Iris pigment epithelial cell (primary cell): Measurements from ENCODE around the gene COL8A1.
"Not testable (repeated sequence)": the region's sequence is repeated elsewhere in the genome, so short reads cannot be mapped to it uniquely, and the experiment has no call there.

ENCODE experiments used
- DNase-seq: peaks from one replicate; pipeline ENCODE4 v3.0.0-alpha.2; 2011; ENCODE audit warnings: low read depth

COL8A1 gene

DNA sequence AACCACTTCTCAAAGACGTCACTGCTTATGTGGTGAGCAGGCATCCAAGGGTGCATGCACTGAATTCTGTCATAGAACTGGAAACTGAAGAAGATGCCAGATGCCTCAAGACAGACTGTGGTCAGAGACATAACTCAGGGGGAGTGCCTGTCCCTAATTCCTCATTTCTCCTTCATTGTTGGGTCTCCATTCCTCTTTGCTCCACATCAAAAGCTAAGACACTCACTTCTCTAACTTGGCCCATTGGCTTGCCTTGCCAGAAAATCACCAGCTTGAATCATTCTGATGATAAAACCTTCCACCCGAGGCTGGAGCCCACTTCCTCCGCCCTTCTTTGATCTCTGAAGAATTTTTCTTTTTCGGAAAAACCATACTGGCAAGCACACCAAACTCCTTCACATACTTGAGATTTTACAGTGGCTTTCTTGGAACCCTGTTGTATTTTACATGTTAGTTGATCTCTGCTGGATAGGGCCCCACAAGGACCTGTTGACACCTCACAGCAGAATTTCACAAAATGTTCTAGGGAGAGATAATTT lies 69.9 kb downstream of the COL8A1 start:
- peak; percentile 57 for DNase-seq

DNA sequence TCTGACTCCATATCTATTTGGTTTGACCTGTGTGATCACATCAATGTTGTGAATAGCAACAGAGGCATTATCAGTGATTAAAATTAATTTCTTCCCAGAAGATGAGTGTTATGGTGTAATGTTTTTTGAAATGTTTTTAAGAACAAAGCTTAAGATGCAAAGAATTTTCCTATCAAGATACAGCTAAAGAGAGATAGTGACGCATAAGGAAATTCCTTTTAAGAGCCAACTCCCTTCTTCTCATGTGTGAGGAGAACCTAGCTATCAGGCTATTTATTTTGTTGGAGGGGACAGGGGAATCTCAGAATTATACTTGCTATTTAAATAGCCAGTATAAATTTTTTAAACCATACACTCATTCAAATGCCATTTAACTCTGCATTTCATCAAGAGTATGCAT lies 71.3 kb downstream of the COL8A1 start:
- no peak for DNase-seq

DNA sequence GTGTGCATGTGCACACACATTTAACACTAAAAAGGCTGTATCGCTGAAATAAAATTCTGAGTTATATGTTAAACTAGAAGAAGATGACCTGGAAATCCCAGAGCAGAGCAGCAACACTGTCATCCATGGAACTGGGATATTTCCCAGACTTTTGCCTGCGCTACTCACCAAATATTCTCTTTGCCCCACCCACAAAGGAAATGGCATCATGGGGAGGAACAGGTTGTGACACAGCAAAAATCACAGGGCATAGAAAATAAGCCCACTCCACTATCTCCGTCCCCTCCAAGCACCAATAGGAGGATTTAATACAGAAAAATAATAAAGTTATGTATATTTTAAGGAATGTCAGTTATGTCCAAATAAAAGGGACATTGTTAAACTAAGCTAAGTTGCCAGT lies 71.7 kb downstream of the COL8A1 start:
- DNase-seq = no peak

DNA sequence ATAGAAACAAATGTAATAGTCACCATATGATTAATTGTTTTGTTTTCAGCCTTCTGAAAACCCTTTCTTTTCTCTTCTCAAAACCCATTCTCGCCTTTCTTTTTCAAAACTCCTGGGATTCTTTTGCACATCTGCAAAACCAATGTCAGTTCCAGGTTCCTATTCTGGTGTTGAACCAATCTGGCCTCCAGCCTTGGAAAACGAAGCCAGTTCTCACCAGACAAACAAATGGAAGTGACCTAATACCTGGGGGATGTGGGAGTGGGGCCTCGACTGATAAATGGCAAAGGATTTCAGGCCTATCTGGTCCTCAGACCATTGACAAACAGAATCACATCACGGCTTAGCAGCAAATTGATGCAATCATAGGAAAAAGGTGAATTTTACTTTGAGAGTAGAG lies 73.0 kb downstream of the COL8A1 start:
- no peak for DNase-seq

DNA sequence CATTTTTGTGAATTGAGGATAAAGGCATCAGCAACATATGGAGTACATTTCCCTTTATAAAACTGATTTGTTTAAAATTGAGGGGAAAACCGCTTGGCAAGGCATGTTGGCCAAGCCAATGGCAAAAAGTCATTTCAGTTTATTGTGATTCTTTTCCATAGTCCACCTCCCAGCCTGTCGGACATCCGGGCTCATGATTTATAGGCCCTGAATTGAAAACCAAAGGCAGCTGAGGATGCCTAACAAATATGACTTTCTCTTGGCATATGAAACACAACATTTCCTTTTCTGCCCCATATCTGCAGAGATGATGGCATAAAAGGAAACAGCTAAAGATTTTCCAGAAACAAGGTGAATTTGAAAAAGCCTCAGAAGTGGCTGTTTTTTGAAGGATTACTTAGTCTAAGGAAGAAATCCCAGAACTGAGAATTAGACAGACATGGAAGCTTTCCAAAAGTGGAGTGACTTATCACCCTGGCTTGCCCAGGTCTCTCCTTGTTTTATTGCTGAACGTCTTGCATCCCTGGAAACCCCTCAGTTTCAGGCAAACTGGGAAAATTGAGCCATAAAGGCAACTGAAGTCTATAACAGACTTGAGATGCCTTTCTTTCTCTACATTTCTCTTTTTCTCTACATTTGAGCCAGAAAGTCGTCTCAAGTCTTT lies 74.0 kb downstream of the COL8A1 start:
- no peak for DNase-seq

DNA sequence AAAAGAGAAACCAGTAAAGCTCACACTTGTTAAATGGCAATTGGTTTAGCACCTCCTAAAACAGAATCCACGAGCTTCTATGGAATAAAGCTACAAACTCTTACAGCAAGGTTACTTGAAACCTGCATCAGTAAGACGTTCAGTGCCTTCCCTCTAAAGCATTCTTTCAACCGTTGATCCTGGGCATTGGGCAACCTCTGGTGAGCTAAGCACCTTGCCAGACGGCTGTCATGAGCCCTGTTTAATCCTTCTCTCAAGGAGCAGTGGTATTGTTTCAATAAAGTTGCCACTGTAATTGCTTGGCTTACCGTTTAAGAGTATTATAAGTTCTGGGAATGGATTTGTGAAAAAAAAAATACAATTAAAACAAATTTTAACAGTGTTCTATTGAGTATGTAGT lies 75.0 kb downstream of the COL8A1 start:
- DNase-seq = peak; percentile 58

DNA sequence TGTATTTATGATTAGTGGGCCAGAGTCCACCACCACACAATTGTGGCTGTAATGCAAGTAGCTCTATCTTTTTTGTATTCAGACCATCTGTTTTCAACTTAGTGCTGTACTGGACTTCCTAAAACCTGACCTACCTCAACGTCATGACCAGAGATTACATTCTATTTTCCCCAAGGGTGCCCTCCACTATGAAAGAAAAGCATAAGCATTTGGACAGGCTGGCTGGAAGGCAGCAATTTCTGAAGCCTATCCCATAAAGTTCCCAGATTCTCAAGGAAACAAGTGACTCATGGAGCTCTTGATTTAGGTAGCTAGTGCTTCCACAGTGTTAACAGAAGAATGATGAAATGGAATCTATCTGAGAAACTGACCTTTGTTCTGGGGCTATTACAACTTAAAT lies 75.8 kb downstream of the COL8A1 start:
- peak; percentile 66 for DNase-seq

DNA sequence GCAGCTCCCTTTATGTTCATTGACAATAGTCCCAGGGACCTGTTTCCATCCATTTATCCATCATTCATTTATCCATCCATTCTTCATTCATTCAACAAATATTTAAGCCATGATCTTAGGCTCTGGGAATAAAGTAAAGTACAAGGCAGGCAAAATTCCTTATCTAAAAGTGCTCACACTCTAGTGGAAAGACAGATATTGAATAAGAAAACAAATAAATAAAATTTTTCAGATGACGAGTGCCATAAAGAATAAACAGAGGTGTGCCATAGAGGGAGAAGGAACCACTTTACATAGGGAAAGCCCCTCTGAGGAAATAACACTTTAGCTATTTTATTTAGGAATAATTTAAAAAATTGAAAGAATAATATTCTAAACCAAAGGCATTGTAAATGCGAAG lies 76.2 kb downstream of the COL8A1 start:
- no peak for DNase-seq

DNA sequence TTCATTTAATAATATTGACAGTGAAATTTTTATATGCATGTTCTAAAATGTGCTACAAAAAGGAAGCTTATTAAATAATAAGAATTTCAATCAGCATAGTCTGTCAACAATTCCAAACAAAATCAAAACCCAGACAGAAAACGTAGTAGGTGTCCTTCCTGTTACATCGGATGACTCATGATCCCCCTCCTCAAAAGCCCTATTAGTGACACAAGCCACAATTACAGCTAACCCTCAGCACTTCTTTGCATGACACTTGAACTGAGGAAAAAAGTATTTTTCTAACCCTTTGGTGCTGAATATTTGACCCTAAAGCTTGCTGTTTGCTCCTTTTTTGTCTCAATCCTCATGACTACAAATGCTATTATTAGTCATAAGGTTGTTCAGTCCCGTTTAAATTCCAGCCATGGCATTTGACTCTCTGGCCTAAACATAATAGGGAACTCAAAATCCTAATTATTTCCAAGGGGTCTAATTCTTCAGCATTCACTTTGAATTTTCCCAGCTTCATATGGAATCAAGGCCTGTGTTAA lies 78.1 kb downstream of the COL8A1 start:
- DNase-seq = peak; percentile 41

DNA sequence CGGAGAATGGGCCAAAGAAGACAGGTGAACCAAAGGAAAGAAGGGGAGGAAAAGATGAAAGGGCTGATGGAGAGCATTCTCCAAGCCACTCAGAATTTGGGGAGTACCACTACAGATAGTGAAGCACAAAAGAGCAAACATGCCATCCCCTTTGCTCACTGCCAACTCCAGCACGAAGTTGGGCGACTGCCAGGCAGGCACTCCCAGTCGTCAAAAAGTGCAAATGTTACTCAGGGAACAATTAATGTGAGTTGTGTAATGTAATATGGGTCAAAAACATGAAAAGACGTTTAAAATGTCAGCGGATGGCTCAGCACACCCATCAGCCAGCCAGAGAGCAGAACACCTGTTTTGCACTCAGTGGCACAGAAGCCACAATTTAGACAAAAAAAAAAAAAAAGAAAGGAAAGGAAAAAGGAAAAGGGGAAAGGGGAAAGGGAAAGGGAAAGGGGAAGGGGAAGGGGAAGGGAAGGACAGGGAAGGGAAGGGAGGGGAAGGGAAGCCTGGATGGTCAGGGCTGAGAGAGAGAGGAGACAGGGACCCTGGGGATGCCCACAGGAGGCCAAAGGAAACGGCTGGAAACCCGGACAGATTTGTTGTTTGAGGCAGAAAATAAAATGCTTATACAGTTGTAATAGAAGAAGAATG lies 82.7 kb downstream of the COL8A1 start:
- DNase-seq = no peak

DNA sequence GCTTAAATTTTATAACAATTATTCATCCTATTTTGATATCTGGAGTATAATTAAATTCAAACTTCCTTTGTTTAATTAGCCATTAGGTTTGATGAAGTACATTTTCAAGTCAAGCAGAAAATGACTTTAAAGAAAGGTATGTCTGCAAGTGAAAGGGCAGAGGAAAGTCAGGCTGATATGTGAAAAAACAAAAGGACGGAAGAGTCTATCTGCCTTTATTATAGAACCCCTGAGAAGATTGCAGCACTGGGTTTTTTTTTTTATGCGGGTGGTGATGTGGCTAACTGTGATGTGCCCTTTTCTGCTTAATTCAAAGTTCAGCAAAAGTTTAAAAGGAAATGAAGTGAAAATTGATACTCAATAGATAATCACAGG lies 83.2 kb downstream of the COL8A1 start:
- DNase-seq = peak; percentile 76

DNA sequence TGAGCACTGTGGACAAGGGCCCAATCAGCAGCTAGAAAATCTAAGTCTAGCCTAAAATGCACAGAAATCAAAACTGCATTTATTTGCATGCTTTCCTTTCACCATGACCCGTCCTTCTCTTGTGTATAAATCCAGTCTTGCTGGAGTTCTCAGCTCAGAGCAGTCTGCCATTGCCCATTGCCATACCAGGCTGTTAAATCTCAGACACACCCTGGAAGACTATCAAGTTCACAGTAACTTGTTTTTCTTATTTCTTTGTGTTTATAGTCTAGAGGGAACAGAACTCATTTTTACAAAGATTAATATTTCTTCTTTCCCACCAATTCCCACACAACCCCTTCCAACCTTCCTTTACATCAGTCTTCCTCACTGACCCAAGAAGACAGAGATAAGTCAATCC lies 85.9 kb downstream of the COL8A1 start:
- DNase-seq = no peak

DNA sequence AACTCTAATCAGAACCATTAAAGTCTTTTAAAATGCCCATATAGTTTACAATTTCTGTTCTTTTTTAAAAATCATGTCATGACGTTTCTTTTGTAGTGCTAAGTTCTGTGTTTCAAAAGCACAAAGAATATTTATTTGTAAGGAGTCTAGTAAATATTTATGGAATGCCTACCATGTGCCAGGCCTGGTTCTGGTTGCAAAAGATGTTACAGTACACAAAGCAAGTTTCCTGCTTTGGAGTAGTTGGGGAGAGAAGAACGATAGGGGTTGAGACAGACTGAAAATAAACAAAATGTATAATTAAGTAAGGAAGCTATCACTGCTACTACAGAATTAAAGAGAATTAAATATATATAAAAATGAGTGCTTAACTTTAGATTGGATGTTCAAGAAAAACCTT lies 92.5 kb downstream of the COL8A1 start:
- no peak for DNase-seq

DNA sequence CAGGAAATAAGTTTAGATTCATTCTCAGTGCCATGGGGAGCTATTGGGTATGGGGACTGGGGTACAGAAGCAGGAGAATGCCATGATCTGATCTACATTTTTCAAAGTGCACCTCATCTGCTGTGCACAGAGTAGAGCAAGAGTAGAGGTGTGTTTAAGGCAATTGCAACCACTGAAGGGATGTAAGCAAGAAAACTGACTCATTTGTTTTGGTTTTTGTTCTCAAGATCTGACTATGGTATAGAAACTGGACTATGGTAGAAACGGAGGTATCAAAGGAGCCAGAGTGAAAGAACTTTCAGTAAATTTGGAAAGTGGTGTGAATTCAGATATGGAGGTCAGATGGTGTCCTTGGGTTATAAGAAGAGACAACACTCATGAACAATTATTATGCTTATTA lies 93.1 kb downstream of the COL8A1 start:
- DNase-seq = no peak

DNA sequence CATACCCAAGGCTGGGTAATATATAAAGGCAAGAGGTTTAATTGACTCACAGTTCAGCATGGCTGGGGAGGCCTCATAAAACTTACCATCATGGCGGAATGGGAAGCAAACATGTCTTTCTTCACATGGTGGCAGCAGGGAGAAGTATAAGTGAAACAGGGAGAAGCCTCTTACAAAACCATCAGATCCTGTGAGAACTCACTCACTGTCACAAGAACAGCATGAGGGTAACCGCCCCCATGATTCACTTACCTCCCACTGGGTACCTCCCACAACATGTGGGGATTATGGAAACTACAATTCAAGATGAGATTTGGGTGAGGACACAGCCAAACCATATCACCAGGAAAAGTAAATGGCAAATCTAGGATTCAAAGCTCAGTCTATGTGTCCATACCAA lies 102.0 kb downstream of the COL8A1 start:
- DNase-seq = not testable (repeated sequence)

DNA sequence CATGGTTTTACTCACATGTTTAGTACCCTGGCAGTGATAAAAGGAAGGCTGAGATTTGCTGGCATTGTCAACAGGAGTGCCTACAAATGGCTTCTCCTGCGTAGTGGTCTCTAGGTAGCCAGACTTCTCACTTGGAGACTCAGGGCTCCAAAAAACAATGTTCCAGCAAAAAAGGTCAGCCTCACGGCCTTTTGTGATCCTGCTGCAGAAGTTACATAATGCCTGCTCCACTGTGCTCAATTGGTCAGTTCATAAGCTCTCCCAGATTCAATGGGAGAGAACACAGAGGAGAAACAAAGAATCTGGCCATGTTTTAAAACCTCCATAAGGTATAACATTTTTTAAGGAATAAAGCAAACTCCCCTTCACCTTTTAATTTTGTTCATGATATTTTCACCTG lies 103.2 kb downstream of the COL8A1 start:
- no peak for DNase-seq

DNA sequence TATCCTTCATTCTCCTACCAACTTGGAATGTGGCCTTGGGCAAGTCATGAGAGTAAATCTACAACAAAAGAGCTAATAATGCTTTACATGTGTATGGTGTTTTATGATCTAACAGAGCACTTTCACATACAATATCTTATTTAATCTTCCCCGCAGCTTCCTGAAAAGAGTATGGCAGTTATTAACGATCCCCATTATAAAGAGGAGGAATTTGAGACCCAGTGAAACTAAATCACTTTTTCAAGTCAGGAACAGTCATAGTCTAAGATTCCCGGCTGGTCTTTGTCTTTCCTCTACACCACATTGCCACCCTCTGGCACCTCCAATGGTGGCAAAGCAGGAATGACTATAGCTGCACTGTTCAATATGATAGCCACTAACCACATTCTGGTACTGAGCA lies 109.5 kb downstream of the COL8A1 start:
- DNase-seq = peak; percentile 45

DNA sequence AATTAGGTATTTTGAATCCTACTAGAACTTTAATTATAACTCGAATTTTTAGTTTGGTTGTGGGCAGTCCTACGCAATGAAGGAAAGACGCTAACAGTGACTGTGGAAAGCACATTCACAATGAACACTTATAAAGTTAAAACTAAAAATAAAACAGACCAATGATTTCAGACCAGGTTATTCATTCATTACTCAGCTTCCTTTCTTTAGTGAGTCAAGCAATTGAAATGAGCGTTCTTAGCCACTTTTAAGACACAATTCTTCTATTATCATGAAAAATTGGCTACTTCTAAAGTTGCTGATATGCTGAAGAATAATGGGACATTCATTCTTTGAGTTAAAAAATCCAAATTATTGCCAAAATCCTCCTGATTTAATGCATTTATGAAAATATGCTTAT lies 113.3 kb downstream of the COL8A1 start:
- peak; percentile 84 for DNase-seq

DNA sequence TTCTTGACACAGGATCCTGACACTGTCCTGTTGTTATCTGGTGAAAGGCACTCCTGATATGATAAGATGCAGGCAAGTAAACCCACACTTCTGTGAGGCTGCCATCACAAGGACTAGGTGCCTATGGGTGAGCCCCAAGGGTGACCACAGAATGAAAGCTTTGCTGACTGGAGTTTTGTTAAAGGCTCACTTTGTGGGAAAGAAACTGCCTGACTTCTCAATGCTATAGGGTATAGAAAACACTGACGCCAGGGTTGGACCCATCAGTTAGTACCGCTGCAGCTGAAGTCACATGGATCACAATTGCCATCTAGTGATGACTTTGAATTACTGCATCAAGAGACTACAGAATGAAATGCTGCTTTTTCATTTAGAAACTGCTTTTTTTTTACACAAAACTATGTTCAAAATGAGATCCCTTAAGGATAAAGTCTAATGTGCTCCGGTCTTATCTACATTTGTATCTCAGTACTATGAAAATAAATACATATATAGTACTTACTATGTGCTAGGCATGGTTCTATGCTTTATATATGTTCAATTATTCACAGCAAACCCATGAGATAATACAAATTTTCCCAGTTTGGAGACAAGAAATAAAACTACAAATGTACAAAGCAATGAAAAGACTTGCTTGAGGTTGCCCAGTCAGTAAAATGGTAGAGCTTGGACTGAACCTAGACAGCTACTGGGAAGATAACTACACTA lies 115.0 kb downstream of the COL8A1 start:
- peak; percentile 81 for DNase-seq

DNA sequence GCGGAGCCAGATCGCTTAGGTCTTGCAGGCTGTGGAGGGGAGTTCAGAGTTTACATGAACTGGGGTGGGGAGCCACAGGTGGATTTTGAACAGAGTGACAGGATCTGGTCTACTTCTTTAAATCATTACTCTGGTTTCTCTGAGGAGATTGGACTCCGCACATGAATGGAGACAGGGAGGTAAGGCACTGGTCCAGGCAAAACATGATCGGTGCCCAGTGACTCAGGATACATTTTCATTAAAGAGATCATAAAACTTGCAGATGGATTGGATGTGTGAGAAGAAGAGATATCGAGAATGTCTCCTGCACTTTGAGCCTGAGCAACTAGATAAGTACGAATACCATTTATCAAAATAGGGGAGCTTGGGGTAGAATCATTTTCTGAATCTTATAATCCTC lies 117.4 kb downstream of the COL8A1 start:
- DNase-seq = no peak

DNA sequence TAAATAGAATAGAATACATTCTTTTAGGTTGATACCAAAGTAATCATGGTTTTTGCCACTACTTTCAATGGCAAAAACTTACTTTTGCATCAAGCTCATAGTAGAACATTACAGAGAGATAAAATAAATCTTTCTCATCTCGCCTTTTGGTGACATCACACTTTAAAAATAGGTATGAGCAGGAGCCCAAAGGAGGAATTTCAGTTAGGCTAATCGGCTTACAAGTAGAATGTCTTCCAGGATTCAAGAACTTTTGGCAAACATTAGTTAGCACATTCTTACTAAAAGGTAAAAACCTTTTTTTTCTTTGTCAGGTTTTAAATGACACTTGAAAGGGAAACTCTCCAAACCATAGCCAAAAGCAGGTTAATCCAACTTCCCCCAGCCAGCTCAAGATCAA lies 119.6 kb downstream of the COL8A1 start:
- DNase-seq = no peak

DNA sequence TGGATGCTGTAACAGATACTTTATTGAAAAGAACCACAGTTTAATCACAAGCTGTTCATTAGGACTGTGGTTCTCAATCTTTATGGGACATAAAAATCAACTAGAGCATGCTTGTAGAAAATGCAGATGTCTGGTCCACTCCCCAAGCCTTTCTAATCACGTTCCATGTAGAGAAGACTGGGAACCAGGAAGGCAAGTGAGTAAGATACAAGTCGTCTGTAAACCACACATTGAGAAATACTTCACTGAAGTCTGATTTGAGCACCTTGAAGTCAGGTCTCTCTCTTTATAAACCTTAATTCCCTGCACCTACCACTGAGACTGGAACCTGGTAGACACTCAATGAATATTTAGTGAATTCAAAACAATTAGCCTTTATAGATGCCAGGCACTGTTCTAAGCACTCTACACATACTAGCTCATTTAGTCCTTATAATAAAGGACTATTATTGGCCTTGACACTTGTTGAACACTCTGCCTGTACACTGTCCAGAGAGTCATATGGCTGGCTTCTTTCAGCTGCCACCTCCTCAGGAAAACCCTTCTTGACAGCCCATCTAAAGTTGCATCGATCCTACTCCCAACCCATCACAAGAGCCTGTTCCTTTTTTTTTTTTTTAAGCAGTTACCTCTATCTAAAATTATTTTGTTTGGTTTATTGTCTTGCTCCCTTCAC lies 120.2 kb downstream of the COL8A1 start:
- DNase-seq = no peak
